ENCODE data around the gene INO80.
"Not testable (repeated sequence)": the region's sequence is repeated elsewhere in the genome, so short reads cannot be mapped to it uniquely, and the experiment has no call there.

Gene INO80

GRCh38 chr15:40960151-40960885 is 155.8 kb downstream of the INO80 start:
- no peak for TF ChIP-seq JUND (IDR thresholded peaks at IDR 0.05; ENCODE audit: low read depth)
- in situ Hi-C loops (cut with HindIII; ENCODE audit: low pct_unique_long_range_greater_than_20kb, low sequenced_read_pairs), result no loop called here

DNA sequence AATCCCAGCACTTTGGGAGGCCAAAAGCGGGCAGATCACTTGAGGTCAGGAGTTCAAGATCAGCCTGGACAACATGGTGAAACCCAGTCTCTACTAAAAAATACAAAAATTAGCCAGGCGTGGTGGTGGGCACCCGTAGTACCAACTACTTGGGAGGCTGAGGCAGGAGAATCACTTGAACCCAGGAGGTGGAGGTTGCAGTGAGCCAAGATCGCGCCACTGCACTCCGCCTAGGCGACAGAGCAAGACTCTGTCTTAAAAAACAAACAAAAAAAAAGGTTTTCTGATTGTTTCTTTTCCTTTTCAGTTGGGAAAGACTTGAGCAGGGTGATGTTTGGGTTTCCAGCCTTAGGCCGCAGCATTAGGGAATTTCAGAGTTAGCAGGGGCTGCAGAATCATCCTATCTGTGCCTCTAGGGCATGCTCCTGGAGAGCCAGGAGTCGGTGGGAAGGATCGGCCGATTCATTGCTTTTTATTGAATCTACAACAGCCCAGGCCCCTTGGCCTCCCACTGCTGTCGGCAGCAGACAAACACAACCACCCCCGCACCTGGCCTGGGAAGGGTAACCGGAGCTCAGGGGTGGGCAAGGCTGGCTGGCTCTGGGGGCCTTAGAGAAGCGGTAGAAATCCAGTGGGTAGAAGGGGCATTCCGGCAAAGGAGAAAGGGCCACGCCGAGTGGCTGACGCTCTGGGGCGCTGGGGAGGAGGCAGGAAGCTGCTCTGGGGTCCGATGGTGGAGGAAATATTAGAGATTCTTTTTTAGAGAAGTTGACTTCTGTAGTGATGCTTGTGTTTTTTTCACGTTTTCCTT is 156.5 kb downstream of the INO80 start:
- in situ Hi-C loops (cut with HindIII; ENCODE audit: low pct_unique_long_range_greater_than_20kb, low sequenced_read_pairs), result no loop called here
- no peak for TF ChIP-seq JUND (IDR thresholded peaks at IDR 0.05; ENCODE audit: low read depth)
- DNase-seq (ENCODE audit: low read depth in 1 of 2, low spot score in 1 of 2), result no peak

More at GRCh38 chr15:40960151-40960885, 155.8 kb downstream of the INO80 start:
- no peak for DNase-seq (ENCODE audit: low read depth in 1 of 2, low spot score in 1 of 2)

DNA sequence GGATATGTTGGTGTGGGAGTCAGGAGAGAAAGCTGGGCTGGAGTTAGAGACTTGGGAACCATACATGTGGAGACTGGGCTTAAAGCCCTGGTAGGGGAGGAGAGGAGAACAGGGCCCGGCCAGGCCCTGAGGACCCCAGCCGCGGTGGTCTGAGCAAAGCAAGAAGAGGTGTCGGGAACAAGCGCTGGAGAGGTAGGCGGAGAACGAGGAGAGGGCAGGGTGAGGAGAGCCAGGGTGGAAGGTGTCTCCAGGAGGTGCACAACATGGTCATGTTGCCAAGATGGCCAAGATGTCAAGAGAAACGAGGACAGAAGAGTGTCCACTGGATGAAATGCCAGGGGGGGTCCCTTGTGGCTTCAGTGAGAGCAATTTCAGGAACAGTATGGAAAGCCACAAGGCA is 157.4 kb downstream of the INO80 start:
- in situ Hi-C loops (cut with HindIII; ENCODE audit: low pct_unique_long_range_greater_than_20kb, low sequenced_read_pairs), result no loop called here
- DNase-seq (ENCODE audit: low read depth in 1 of 2, low spot score in 1 of 2), result no peak
- TF ChIP-seq JUND (IDR thresholded peaks at IDR 0.05; ENCODE audit: low read depth), result no peak

DNA sequence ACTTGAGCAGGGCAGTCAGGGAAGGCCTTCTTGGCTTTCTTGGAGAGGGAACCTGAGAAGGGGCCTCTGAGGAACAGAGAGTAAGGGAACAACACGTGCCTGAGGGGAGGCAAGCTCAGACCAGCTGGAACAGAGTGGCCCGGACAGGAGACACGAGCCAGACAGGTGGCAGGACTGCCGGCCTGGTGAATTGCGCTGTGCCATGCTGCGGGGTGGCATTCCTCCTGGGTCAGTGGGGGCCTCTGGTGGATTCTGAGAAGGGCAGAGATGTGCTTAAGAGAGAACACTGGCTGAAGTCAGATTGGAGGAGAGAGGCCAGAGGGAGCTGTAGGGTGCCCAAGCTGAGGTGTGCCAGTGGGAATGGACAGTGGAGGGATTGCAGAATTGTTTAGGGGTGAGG is 157.9 kb downstream of the INO80 start:
- no peak for DNase-seq (ENCODE audit: low read depth in 1 of 2, low spot score in 1 of 2)
- in situ Hi-C loops (cut with HindIII; ENCODE audit: low pct_unique_long_range_greater_than_20kb, low sequenced_read_pairs), result no loop called here

GRCh38 chr15:40957581-40958051 is 158.5 kb downstream of the INO80 start:
- no peak for TF ChIP-seq JUND (IDR thresholded peaks at IDR 0.05; ENCODE audit: low read depth)
- in situ Hi-C loops (cut with HindIII; ENCODE audit: low pct_unique_long_range_greater_than_20kb, low sequenced_read_pairs), result no loop called here

More for the DNA sequence above, 157.9 kb downstream of the INO80 start:
- TF ChIP-seq JUND (IDR thresholded peaks at IDR 0.05; ENCODE audit: low read depth), result no peak

DNA sequence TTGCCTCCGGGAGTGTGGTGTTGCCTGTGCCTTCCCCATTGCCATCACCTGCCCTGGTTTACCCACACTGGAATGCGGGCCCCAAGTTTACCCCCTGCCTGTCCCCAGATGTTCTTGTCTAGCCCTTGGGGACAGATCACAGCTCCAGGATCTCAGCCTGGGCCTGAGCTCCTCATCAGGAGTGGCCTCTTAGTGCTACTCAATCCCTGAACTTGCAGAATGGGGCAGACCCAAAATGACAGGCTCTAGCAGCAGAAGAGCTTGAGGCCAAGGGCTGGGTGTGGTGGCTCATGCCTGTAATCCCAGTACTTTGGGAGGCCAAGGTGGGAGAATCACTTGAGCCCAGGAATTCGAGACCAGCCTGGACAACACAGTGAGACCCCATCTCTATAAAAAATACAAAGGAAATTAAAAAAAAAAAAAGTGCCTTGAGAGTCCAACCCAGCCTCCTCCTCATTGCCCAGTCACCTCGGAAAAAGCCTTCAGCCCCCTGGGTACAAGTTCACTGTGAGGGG is 159.0 kb downstream of the INO80 start:
- no peak for DNase-seq (ENCODE audit: low read depth in 1 of 2, low spot score in 1 of 2)
- TF ChIP-seq JUND (IDR thresholded peaks at IDR 0.05; ENCODE audit: low read depth), result no peak
- in situ Hi-C loops (cut with HindIII; ENCODE audit: low pct_unique_long_range_greater_than_20kb, low sequenced_read_pairs), result no loop called here

More at GRCh38 chr15:40957581-40958051, 158.5 kb downstream of the INO80 start:
- peak in 1 of 2 experiments; percentile 39 for DNase-seq (ENCODE audit: low read depth in 1 of 2, low spot score in 1 of 2)

DNA sequence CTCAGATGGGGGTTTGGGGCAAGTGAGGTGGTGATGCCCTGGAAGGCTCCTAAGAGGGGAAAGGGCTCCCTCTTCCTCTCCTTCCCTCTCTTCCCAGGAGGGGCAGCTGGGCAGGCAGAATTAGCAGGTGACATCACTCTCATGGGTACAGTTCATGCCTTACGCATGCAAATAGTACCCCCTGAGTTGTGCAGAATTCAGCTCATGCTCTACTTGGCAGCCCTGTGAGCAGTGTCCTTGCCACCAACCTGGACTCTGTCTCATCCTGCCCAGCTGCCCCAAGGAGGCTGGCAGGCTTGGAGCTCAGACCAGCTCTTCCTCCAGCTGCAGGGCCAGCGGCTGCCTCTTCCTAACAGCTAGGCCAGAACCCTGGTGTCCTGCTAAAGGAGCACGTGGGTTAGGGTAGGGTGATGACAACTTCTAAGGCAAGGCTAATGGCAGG is 159.5 kb downstream of the INO80 start:
- no peak for TF ChIP-seq JUND (IDR thresholded peaks at IDR 0.05; ENCODE audit: low read depth)
- in situ Hi-C loops (cut with HindIII; ENCODE audit: low pct_unique_long_range_greater_than_20kb, low sequenced_read_pairs), result no loop called here
- no peak for DNase-seq (ENCODE audit: low read depth in 1 of 2, low spot score in 1 of 2)

DNA sequence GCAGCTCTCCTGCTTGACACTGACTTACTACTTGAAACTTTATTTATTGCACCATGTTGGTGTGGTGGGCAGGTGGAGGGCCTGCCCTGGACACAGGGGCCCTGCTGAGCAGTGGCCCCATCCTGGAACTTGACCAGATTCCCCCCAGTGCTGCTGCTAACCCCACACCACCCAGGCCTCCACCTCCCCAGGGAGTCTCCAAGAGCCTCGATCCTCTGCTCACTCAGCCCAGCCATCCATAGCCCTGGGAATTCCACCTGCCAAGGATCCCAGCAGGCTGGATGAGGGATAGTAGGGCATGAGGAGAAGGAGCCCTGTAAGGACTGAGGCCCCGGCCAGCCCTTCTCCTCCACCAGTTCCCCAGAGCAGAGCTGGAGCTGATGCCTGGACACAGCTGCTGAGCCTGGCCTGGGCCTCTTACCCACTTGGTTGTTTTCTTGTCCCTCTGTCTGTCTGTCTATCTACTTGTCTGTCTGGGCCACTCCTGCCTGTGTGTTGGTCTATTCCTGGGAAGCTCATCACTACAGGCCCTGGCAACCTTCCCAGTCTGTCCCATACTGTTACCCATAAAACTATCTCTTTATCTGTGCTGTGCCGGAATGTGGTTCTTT is 160.0 kb downstream of the INO80 start:
- in situ Hi-C loops (cut with HindIII; ENCODE audit: low pct_unique_long_range_greater_than_20kb, low sequenced_read_pairs), result no loop called here
- DNase-seq (ENCODE audit: low read depth in 1 of 2, low spot score in 1 of 2), result no peak
- no peak for TF ChIP-seq JUND (IDR thresholded peaks at IDR 0.05; ENCODE audit: low read depth)

DNA sequence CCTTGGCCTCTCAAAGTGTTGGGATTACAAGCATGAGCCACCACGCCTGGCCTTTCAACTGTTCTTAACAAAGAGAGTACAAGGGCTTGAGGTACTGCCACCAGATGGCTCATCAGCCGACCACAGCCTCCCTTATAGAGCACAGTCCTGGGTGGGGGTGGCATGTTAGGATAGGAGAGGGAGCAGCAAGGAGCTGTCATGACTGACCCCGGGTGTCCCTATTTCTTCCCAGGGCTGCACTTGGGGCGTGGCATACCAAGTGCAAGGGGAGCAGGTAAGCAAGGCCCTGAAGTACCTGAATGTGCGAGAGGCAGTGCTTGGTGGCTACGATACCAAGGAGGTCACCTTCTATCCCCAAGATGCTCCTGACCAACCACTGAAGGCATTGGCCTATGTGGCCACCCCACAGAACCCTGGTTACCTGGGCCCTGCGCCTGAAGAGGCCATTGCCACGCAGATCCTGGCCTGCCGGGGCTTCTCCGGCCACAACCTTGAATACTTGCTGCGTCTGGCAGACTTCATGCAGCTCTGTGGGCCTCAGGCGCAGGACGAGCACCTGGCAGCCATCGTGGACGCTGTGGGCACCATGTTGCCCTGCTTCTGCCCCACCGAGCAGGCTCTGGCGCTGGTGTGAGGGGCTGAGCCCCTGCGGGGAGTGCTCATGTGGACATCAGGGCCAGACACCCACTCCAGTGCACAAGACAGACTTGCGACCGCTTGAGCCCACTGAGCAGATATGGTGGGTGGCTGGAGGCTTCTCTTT is 160.8 kb downstream of the INO80 start:
- TF ChIP-seq JUND (IDR thresholded peaks at IDR 0.05; ENCODE audit: low read depth), result no peak
- in situ Hi-C loops (cut with HindIII; ENCODE audit: low pct_unique_long_range_greater_than_20kb, low sequenced_read_pairs), result no loop called here
- no peak for DNase-seq (ENCODE audit: low read depth in 1 of 2, low spot score in 1 of 2)

GRCh38 chr15:40954158-40954848 is 161.8 kb downstream of the INO80 start:
- in situ Hi-C loops (cut with HindIII; ENCODE audit: low pct_unique_long_range_greater_than_20kb, low sequenced_read_pairs); DNase-seq (ENCODE audit: low read depth in 1 of 2, low spot score in 1 of 2): not testable (repeated sequence)

DNA sequence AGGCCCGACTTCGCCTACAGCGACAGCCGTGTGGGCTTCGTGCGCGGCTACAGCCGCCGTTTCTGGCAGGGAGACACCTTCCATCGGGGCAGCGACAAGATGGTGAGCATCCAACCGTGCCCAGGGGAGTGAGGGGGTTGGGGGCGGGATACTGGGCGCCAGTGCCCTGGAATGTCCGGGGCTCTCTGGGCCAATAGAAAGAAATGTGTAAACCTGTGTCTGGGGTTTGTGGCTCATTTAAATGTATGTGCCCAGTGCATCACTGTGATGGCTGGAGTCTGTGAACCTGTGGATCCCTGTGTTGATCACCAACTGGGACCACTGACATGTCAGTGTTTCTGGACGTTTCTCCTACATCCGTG is 162.4 kb downstream of the INO80 start:
- in situ Hi-C loops (cut with HindIII; ENCODE audit: low pct_unique_long_range_greater_than_20kb, low sequenced_read_pairs), result no loop called here
- DNase-seq (ENCODE audit: low read depth in 1 of 2, low spot score in 1 of 2), result no peak
- TF ChIP-seq JUND (IDR thresholded peaks at IDR 0.05; ENCODE audit: low read depth), result no peak
